HFFc6 (cell line): ENCODE results near the gene DOCK11. TPM values are rescaled to one million over a fixed set of nuclear protein-coding genes. Genes with fewer than 3 reads are reported as not detected.
"Not testable (repeated sequence)": the region's sequence is repeated elsewhere in the genome, so short reads cannot be mapped to it uniquely, and the experiment has no call there.

ENCODE experiments used
- DNase-seq: peaks from one replicate; pipeline ENCODE4 v3.0.0-alpha.2; 2018
- H3K27ac Mint-ChIP-seq: 2 replicates; pipeline ENCODE4 v1.8.0; 2020; ENCODE audit warnings: mild to moderate bottlenecking, mixed read lengths
- H3K27me3 Mint-ChIP-seq: 2 replicates; pipeline ENCODE4 v1.8.0; 2021; ENCODE audit warnings: mild to moderate bottlenecking, moderate library complexity, mixed read lengths; ENCODE audit not compliant: insufficient read depth
- H3K36me3 Mint-ChIP-seq: 2 replicates; pipeline ENCODE4 v1.8.0; 2021; ENCODE audit warnings: low read depth, mixed read lengths
- H3K4me1 Mint-ChIP-seq: 2 replicates; pipeline ENCODE4 v1.8.0; 2020; ENCODE audit warnings: low read depth, mixed read lengths
- H3K4me3 Mint-ChIP-seq: 2 replicates; pipeline ENCODE4 v1.8.0; 2020; ENCODE audit warnings: mild to moderate bottlenecking, moderate library complexity, mixed read lengths
- H3K9me3 Mint-ChIP-seq: 2 replicates; pipeline ENCODE4 v1.8.0; 2020; ENCODE audit warnings: mild to moderate bottlenecking, mixed read lengths
- total RNA-seq, 6 experiments: library from RNA; stranded (reverse); fragmentation: NEBNext Ultra II Directional; extraction: Animal tissue kit (Norgen Biotek cat#: 25700); gene quantifications; 2 replicates in 1 of 6; 3 replicates in 5 of 6; pipeline ENCODE4 v1.2.3, GENCODE V29; 2021
- TF ChIP-seq, protein P1 (sequence below): fragments of 200-600 bp; sonication (generic); IDR thresholded peaks from 2 replicates; pipeline ENCODE4 v1.5.0; 2021; ENCODE audit warnings: antibody characterized with exemption, mild to moderate bottlenecking

Gene DOCK11
- total RNA-seq, 6 experiments from 2014 or later: 16.2 to 18.2 (median 17.7) TPM

DNA sequence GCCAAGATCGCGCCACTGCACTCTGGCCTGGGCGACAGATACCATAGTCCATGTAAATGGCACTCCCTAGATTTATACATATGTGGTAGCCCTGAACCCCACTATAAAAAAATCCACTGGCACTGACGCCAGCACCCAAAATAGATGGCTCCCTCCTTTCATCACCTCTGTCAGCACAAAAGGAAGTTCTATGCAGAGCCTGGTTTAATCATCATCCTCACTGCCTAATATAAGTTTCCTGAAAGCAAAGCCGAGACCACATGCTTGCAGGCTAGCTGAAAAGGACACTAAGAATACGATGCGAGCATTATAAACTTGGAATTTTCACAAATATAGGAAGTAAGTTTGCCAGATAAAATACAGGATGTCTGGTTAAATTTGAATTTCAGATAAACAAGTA is 27.5 kb upstream of the DOCK11 start:
- no peak for DNase-seq
- Mint-ChIP-seq H3K9me3 (no peaks in the 10 kb centered on the region), H3K27ac (no peak overlapping the region), H3K4me3 (no peak overlapping the region), H3K36me3 (no peaks in the 10 kb centered on the region), H3K27me3 (no peaks in the 10 kb centered on the region), H3K4me1 (no peaks in the 10 kb centered on the region)
- TF ChIP-seq, protein P1, sequence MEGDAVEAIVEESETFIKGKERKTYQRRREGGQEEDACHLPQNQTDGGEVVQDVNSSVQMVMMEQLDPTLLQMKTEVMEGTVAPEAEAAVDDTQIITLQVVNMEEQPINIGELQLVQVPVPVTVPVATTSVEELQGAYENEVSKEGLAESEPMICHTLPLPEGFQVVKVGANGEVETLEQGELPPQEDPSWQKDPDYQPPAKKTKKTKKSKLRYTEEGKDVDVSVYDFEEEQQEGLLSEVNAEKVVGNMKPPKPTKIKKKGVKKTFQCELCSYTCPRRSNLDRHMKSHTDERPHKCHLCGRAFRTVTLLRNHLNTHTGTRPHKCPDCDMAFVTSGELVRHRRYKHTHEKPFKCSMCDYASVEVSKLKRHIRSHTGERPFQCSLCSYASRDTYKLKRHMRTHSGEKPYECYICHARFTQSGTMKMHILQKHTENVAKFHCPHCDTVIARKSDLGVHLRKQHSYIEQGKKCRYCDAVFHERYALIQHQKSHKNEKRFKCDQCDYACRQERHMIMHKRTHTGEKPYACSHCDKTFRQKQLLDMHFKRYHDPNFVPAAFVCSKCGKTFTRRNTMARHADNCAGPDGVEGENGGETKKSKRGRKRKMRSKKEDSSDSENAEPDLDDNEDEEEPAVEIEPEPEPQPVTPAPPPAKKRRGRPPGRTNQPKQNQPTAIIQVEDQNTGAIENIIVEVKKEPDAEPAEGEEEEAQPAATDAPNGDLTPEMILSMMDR: no peak

DNA sequence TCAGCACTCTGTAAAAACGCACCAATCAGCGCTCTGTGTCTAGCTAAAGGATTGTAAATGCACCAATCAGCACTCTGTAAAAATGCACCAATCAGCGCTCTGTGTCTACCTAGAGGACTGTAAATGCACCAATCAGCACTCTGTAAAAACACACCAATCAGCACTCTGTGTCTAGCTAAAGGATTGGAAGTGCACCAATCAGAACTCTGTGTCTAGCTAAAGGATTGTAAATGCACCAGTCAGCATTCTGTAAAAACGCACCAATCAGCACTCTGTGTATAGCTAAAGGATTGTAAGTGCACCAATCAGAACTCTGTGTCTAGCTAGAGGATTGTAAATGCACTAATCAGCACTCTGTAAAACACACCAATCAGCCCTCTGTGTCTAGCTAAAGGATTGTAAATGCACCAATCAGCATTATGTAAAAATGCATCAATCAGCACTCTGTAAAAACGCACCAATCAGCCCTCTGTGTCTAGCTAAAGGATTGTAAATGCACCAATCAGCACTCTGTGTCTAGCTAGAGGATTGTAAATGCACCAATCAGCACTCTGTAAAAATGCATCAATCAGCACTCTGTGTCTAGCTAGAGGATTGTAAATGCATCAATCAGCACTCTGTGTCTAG is 24.8 kb upstream of the DOCK11 start:
- H3K27me3 Mint-ChIP-seq, H3K27ac Mint-ChIP-seq, H3K9me3 Mint-ChIP-seq, H3K36me3 Mint-ChIP-seq, DNase-seq, H3K4me1 Mint-ChIP-seq, H3K4me3 Mint-ChIP-seq: not testable (repeated sequence)

DNA sequence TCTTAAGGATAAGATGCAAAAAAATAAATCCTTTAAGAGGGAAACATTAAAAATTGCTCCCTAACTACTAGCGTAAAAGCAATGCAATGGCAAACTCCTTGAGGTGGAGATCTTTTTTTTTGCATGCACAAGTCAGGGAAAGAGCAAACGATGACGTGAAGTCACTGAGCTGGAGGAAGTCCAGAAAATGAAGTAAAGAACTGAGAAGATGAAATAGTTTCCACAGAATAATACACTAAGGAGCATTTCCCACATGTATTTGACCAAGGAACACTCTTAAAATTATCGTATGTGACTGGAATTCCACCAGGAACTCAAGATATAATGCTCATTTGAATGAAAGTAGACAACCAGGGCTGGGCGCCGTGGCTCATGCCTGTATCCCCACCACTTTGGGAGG is 21.0 kb upstream of the DOCK11 start:
- DNase-seq: no peak
- Mint-ChIP-seq H3K4me1 (peaks cover 7% of the 10 kb centered on the region), H3K27me3 (no peaks in the 10 kb centered on the region; the same call in none of the 2 replicates)

DNA sequence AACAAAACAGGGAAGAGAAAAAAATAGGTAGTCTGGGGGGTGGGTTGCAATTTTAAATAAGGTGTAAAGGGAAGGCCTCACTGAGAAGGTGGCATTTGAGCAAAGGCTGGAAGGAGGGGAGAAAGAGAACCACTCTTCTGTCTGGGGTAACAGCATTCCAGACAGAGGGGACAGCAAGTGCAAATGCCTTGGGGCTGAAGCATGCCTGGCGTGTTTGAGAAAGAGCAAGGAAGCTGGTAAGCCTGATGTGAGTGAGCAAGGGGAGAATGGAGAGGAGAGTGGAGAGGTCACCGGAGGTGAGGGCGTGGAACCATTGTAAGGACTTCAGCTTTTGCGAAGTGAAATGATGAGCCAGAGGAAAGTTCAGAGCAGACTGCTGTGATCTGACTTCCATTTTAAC is 19.7 kb upstream of the DOCK11 start:
- no peaks in the 10 kb centered on the region for H3K36me3 Mint-ChIP-seq

More for the DNA sequence above, 21.0 kb upstream of the DOCK11 start:
- Mint-ChIP-seq H3K4me3 (no peak overlapping the region), H3K36me3 (no peaks in the 10 kb centered on the region), H3K9me3 (no peaks in the 10 kb centered on the region), H3K27ac (no peak overlapping the region)
- TF ChIP-seq, protein P1: no peak

DNA sequence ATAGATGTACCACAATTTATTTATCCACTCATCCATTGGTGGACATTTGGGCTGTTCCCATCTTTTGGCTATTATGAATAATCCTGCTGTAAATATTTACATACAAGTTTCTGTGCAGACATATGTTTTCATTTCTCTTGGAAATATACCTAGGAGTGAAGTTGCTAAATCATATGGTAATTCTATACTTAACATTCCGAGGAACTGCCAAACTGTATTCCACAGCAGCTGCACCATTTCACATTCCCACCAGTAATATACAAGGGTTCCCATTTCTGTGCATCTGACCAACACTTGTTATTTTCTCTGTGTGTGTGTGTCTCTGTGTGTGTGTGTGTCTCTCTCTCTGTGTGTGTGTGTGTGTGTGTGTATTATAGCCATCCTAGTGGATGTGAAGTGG is 15.4 kb upstream of the DOCK11 start:
- TF ChIP-seq, protein P1: no peak
- Mint-ChIP-seq H3K9me3 (no peaks in the 10 kb centered on the region), H3K27ac (no peak overlapping the region), H3K4me3 (no peak overlapping the region), H3K4me1 (peaks cover 12% of the 10 kb centered on the region), H3K27me3 (no peaks in the 10 kb centered on the region; the same call in none of the 2 replicates), H3K36me3 (no peaks in the 10 kb centered on the region)
- no peak for DNase-seq

More for the DNA sequence above, 19.7 kb upstream of the DOCK11 start:
- Mint-ChIP-seq H3K4me1 (peaks cover 7% of the 10 kb centered on the region), H3K27me3 (no peaks in the 10 kb centered on the region; the same call in none of the 2 replicates), H3K27ac (no peak overlapping the region), H3K9me3 (no peaks in the 10 kb centered on the region), H3K4me3 (no peak overlapping the region)
- no peak for DNase-seq
- TF ChIP-seq, protein P1: no peak

DNA sequence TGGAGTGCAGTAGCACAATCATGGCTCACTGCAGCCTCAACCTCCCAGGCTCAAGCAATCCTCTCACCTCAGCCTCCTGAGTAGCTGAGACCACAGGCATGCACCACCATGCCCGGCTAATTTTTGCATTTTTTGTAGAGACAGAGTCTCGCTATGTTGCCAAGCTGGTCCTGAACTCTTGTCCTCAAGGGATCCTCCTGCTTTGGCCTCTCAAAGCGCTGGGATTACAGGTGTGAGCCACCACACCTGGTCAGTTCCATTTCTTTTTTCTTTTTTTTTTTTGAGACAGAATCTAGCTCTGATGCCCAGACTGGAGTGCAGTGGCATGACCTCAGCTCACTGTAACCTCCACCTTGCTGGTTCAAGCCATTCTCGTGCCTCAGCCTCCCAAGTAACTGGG is 13.2 kb upstream of the DOCK11 start:
- H3K27me3 Mint-ChIP-seq, H3K9me3 Mint-ChIP-seq, H3K27ac Mint-ChIP-seq, DNase-seq, H3K4me1 Mint-ChIP-seq, H3K36me3 Mint-ChIP-seq, H3K4me3 Mint-ChIP-seq: not testable (repeated sequence)
